ENCODE results near the gene SPN.

DNA sequence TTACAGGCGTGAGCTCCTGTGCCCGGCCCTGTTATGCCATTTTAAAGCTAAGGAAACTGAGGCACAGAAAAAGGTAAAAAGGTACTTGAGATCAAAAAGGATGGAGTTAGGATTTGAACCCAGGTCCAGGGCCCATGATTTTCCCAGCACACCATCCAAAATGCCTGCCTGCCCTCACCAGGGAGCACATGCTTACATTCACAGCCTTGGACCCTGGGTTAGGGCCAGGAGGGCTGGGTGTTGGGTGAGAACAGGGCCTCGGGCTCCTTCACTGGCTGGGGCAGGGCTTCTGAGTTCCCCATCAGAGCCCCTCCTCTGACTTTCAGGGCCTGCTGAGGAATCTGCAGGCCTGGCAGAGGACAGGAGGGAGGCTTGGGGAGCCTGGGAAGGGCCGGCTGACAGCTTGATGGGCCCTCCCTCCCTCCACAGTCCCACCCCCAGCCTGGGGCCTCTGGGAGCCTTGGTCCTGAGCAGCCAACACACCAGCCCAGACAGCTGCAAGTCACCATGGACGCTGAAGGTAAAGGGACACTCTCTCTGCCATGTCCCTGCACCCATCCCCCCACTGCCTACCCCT lies 15.7 kb downstream of the SPN start, which contains the start of gene QPRT:
- TF ChIP-seq, protein P1, sequence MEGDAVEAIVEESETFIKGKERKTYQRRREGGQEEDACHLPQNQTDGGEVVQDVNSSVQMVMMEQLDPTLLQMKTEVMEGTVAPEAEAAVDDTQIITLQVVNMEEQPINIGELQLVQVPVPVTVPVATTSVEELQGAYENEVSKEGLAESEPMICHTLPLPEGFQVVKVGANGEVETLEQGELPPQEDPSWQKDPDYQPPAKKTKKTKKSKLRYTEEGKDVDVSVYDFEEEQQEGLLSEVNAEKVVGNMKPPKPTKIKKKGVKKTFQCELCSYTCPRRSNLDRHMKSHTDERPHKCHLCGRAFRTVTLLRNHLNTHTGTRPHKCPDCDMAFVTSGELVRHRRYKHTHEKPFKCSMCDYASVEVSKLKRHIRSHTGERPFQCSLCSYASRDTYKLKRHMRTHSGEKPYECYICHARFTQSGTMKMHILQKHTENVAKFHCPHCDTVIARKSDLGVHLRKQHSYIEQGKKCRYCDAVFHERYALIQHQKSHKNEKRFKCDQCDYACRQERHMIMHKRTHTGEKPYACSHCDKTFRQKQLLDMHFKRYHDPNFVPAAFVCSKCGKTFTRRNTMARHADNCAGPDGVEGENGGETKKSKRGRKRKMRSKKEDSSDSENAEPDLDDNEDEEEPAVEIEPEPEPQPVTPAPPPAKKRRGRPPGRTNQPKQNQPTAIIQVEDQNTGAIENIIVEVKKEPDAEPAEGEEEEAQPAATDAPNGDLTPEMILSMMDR (IDR thresholded peaks at IDR 0.05), result no peak
- TF ChIP-seq POLR2A (IDR thresholded peaks at IDR 0.05), result no peak
